HG03066 (cell line): ENCODE data around the gene RBPMS2.

Source experiments
- ATAC-seq: cut with Tn5 transposase; IDR thresholded peaks from one replicate; pipeline ENCODE4 v1.9.1; 2021; ENCODE audit warnings: low read depth; ENCODE audit not compliant: unreplicated experiment

RBPMS2 gene

GRCh38 chr15:64731805-64732151 is 43.6 kb downstream of the RBPMS2 start:
- no peak for ATAC-seq

- ATAC-seq = no peak
Measured at GRCh38 chr15:64731012-64731804, 44.2 kb downstream of the RBPMS2 start.

GRCh38 chr15:64730151-64730550 is 45.2 kb downstream of the RBPMS2 start:
- no peak for ATAC-seq

GRCh38 chr15:64720188-64720587 is 55.2 kb downstream of the RBPMS2 start:
- ATAC-seq = no peak

- no peak for ATAC-seq
Measured at GRCh38 chr15:64717735-64718495, 57.5 kb downstream of the RBPMS2 start.

GRCh38 chr15:64717130-64717529 is 58.3 kb downstream of the RBPMS2 start:
- ATAC-seq = no peak

- ATAC-seq = no peak
Measured at GRCh38 chr15:64716452-64716851, 58.9 kb downstream of the RBPMS2 start.

- ATAC-seq = no peak
Measured at GRCh38 chr15:64713592-64713991, 61.8 kb downstream of the RBPMS2 start.

- ATAC-seq = no peak
Measured at GRCh38 chr15:64712353-64712752, 63.0 kb downstream of the RBPMS2 start.

- no peak for ATAC-seq
Measured at GRCh38 chr15:64710676-64711428, 64.5 kb downstream of the RBPMS2 start.

GRCh38 chr15:64706011-64706911 is 69.1 kb downstream of the RBPMS2 start:
- ATAC-seq = no peak

- no peak for ATAC-seq
Measured at GRCh38 chr15:64705006-64705405, 70.4 kb downstream of the RBPMS2 start.

- no peak for ATAC-seq
Measured at GRCh38 chr15:64703632-64703959, 71.8 kb downstream of the RBPMS2 start.

GRCh38 chr15:64702816-64703631 is 72.4 kb downstream of the RBPMS2 start:
- peak; percentile 89 for ATAC-seq

- ATAC-seq = no peak
Measured at GRCh38 chr15:64701482-64702184, 73.8 kb downstream of the RBPMS2 start.

GRCh38 chr15:64701051-64701450 is 74.3 kb downstream of the RBPMS2 start:
- ATAC-seq = no peak

- ATAC-seq = no peak
Measured at GRCh38 chr15:64699751-64700388, 75.5 kb downstream of the RBPMS2 start.

GRCh38 chr15:64698823-64699222 is 76.6 kb downstream of the RBPMS2 start:
- no peak for ATAC-seq
